Choroid plexus epithelial cell (primary cell): ENCODE measurements around the gene CD58.

Experiments used
- DNase-seq: peaks from one replicate; pipeline ENCODE4 v3.0.0-alpha.2; 2010; ENCODE audit warnings: low read depth
- H3K4me3 ChIP-seq: 2 replicates; pipeline ENCODE4 v1.5.1; 2011; ENCODE audit warnings: low read depth, mild to moderate bottlenecking, control low read depth, low read length, moderate library complexity
- TF ChIP-seq, protein P1 (sequence below): conservative IDR thresholded peaks from 2 replicates; pipeline ENCODE4 v1.5.1; 2011; ENCODE audit warnings: low read depth, mild to moderate bottlenecking, control low read depth, inconsistent platforms, low read length, moderate library complexity

Gene CD58

DNA sequence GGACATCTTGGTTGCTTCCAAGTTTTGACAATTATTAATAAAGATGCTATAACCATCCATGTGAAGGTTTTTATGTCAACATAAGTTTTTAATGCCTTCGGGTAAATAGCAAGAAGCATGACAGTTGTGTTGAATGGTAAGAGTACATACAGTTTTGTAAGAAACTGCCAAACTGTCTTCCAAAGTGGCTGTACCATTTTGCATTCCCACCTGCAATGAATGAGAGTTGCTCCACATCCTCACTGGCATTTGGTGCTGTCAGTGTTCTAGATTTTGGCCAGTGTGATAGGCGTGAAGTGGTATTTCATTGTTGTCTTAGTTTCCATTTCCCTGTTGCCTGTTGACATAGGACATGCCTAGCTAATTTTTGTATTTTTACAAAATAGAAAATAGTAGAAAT lies 45.4 kb downstream of the CD58 start:
- H3K4me3 ChIP-seq, result no peak overlapping the region
- DNase-seq, result no peak
- TF ChIP-seq, protein P1, sequence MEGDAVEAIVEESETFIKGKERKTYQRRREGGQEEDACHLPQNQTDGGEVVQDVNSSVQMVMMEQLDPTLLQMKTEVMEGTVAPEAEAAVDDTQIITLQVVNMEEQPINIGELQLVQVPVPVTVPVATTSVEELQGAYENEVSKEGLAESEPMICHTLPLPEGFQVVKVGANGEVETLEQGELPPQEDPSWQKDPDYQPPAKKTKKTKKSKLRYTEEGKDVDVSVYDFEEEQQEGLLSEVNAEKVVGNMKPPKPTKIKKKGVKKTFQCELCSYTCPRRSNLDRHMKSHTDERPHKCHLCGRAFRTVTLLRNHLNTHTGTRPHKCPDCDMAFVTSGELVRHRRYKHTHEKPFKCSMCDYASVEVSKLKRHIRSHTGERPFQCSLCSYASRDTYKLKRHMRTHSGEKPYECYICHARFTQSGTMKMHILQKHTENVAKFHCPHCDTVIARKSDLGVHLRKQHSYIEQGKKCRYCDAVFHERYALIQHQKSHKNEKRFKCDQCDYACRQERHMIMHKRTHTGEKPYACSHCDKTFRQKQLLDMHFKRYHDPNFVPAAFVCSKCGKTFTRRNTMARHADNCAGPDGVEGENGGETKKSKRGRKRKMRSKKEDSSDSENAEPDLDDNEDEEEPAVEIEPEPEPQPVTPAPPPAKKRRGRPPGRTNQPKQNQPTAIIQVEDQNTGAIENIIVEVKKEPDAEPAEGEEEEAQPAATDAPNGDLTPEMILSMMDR, result no peak

DNA sequence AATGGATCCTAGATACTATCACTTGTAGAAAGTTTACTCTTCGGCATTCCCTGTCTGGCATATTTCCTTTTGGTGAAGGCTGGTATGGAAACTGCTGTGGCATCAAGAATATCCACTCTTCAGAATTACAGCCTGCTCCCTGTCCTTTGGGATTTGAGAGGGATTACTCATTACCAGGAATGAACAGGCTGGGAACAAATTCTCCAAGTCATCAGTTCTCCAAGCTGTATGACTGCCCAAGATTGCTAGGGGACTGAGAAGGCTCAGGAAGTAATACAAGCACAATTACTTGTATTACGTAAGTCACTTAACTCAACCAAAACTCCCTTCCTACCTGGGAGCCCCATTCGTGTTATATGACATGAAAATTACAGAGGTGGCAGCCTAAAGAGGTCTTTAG lies 49.6 kb downstream of the CD58 start:
- no peak overlapping the region for H3K4me3 ChIP-seq
- DNase-seq, result no peak
- TF ChIP-seq, protein P1, result no peak

DNA sequence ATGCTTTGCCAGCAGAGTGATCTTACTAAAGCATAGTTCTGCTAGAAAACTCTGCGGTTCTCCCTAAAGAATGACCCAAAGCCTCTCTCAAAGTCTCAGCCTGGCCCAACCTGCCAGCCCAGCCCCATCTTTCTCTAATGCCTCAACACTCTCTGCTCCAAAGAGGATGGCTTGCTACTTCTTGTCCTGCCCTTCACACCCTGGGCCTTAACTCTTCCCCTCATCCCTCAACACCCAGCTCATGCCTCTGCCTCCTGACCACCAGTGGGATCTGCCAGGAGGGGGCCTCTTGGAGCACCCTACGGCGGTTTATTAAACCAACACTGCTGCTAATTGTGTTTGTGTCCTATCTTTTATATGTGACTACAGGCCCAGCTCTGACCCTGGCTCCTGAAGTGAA lies 52.4 kb downstream of the CD58 start:
- no peak overlapping the region for H3K4me3 ChIP-seq
- DNase-seq, result no peak
- TF ChIP-seq, protein P1, result no peak

DNA sequence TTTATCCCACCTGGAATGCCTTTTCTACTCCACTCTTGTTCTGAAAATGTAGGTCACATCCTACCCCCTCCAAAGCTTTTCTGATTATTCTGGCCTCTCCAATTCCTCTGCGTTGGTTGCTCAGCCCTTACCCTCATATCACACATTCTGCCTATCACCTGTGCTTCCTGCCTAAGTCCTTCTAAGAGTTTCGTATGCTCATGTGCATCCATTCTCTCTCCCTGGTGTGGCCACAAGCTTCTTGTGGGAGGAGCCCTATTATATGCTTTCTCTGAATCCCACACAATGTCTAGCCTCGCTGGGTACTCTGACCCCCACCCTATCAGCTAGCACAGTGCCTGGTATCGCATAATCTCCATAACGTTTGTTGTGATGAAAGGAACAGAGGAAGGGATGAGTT lies 54.2 kb downstream of the CD58 start:
- no peak for DNase-seq
- no peak overlapping the region for H3K4me3 ChIP-seq
- TF ChIP-seq, protein P1, result no peak

DNA sequence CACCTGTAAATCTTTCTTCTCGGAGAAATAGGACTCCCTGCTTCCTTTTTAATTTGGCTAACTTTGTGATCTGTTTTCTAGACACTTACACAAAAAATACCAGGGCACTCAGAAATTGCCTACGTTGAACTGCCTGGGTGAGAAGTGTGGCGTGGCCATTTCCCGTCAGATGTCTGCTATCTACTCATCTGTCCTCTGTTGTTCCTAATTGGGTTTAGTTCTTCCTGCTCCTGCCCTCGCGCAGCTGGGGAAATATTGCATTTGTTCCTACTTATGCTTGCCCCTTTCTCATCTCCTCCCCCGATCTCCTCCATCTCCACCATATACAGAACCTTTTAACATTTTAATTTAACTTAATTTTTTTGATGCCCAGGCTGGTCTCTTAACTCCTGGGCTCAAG lies 55.1 kb downstream of the CD58 start:
- no peak for DNase-seq
- TF ChIP-seq, protein P1, result no peak
- no peak overlapping the region for H3K4me3 ChIP-seq

DNA sequence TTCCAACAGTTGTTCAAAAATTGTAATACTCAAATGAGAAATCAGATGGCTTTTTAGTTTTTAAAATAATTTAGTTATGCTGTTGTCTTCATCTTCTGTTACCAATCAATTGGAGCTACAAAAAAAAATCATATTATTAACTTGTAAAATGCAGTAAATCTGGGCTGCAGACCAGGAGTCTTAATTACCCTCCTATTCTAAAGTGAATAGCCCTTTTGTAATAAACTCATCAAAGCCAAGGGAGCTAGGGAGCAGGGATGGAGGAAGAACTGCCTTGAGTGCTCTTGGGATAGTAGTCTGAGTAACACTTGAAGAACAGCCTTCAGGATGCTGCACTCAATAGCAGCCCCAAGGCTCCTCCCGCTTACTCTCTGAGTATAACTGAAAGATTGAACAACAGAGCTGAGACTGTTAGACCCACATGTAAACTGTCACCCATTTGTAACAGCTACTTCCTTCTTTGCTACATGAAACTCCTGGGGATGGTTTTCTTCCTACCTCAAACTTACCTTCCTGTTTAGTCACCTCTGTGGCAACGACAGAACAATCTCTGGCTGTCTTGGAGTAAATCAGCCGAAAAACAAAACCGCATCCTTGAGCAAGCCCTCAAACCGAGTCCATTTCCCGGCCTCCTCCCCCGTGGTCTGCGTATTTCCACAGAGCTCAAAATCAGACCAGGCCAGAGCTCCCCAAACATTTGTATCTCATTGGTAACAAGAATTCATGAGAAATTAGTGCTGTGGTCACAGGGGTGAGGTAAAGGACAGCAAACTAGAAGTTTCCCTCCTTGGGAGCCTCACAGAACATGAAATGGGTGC lies 55.9 kb downstream of the CD58 start:
- peak; percentile 55 for DNase-seq
- no peak overlapping the region for H3K4me3 ChIP-seq

More for the DNA sequence above, 55.9 kb downstream of the CD58 start:
- TF ChIP-seq, protein P1, result no peak
